Amygdala (tissue), 56 donors: ENCODE data around the gene ARHGAP15.

Source experiments
- DNase-seq, 56 donors: peaks; one replicate each; lab custom pipeline; 2025; lab: John Stamatoyannopoulos, UW

ARHGAP15 gene

GRCh38 chr2:143787674-143788073 is 658.5 kb downstream of the ARHGAP15 start:
- no peak for DNase-seq

- no peak for DNase-seq
Observed at GRCh38 chr2:143792602-143793001, 663.4 kb downstream of the ARHGAP15 start.

- no peak for DNase-seq
Observed at GRCh38 chr2:143793381-143793780, 664.2 kb downstream of the ARHGAP15 start.

- no peak for DNase-seq
Observed at GRCh38 chr2:143796051-143796450, 666.8 kb downstream of the ARHGAP15 start.

- no peak for DNase-seq
Observed at GRCh38 chr2:143801561-143801960, 672.3 kb downstream of the ARHGAP15 start.

GRCh38 chr2:143802242-143802641 is 673.0 kb downstream of the ARHGAP15 start:
- DNase-seq, result no peak

- no peak for DNase-seq
Observed at GRCh38 chr2:143802871-143803650, 673.8 kb downstream of the ARHGAP15 start.

- DNase-seq, result no peak
Observed at GRCh38 chr2:143803936-143804335, 674.7 kb downstream of the ARHGAP15 start.

- DNase-seq, result no peak
Observed at GRCh38 chr2:143805666-143806065, 676.4 kb downstream of the ARHGAP15 start.

GRCh38 chr2:143807192-143807591 is 678.0 kb downstream of the ARHGAP15 start:
- no peak for DNase-seq

- DNase-seq, result no peak
Observed at GRCh38 chr2:143807671-143808070, 678.5 kb downstream of the ARHGAP15 start.

GRCh38 chr2:143808166-143808565 is 678.9 kb downstream of the ARHGAP15 start:
- no peak for DNase-seq

- DNase-seq, result no peak
Observed at GRCh38 chr2:143815082-143815481, 685.9 kb downstream of the ARHGAP15 start.

GRCh38 chr2:143816916-143817315 is 687.7 kb downstream of the ARHGAP15 start:
- no peak for DNase-seq
